ENCODE measurements around the gene RPL10A.
"Not testable (repeated sequence)": the region's sequence is repeated elsewhere in the genome, so short reads cannot be mapped to it uniquely, and the experiment has no call there.

DNA sequence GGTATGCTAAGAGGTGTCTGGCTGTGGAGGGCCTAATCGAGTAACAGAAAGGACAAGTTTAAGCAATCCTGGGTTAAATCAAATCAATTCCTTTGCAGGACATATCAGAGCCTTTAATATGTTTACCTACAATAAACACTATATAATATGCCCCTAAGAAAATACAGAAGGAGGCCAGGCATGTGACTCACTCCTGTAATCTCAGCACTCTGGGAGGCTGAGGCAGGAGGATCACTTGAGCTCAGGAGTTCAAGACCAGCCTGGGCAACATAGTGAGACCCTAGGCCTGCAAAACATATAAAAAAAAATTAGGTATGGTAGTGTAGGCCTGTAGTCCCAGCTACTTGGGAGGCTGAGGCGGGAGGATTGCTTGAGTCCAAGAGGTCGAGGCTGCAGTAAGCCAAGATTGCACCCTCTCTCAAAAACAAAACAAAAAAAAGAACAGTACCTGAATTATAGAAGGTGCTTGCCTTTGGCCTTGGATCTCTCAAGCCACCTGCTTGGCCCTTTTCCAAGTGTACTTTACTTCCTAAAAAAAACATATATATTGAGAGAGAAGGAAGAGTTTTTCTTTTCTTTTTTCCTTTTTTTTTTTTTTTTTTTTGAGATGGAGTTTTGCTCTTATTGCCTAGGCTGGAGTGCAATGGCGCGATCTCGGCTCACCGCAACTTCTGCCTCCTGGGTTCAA is 29.7 kb upstream of the RPL10A start:
- TF ChIP-seq, protein P1, sequence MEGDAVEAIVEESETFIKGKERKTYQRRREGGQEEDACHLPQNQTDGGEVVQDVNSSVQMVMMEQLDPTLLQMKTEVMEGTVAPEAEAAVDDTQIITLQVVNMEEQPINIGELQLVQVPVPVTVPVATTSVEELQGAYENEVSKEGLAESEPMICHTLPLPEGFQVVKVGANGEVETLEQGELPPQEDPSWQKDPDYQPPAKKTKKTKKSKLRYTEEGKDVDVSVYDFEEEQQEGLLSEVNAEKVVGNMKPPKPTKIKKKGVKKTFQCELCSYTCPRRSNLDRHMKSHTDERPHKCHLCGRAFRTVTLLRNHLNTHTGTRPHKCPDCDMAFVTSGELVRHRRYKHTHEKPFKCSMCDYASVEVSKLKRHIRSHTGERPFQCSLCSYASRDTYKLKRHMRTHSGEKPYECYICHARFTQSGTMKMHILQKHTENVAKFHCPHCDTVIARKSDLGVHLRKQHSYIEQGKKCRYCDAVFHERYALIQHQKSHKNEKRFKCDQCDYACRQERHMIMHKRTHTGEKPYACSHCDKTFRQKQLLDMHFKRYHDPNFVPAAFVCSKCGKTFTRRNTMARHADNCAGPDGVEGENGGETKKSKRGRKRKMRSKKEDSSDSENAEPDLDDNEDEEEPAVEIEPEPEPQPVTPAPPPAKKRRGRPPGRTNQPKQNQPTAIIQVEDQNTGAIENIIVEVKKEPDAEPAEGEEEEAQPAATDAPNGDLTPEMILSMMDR (IDR thresholded peaks at IDR 0.05) = not testable (repeated sequence)
- not testable (repeated sequence) for TF ChIP-seq POLR2A (IDR thresholded peaks at IDR 0.05)
